HepG2 (cell line): Measurements from ENCODE around the gene C1QL4. TPM values are rescaled to one million over a fixed set of nuclear protein-coding genes. Genes with fewer than 3 reads are reported as not detected.

Source experiments
- DPF2 ChIP-seq: sonication (generic); formaldehyde crosslinking; IDR thresholded peaks from 2 replicates; pipeline ENCODE4 v1.4.0; 2020; ENCODE audit warnings: mild to moderate bottlenecking, low read depth, missing genetic modification reagents, borderline replicate concordance
- KLF13 ChIP-seq: sonication (generic); formaldehyde crosslinking; IDR thresholded peaks from 2 replicates; pipeline ENCODE4 v1.4.0; 2020; ENCODE audit warnings: mild to moderate bottlenecking, missing genetic modification reagents
- NFE2L2 ChIP-seq: fragments of 150-350 bp; IDR thresholded peaks from 2 replicates; pipeline ENCODE4 v1.6.1; 2014; ENCODE audit warnings: low read length
- POLR2AphosphoS5 ChIP-seq: IDR thresholded peaks from 2 replicates; pipeline ENCODE4 v1.6.1; 2012; ENCODE audit warnings: low read depth, low read length
- RXRA ChIP-seq: sonication (generic); formaldehyde crosslinking; IDR thresholded peaks from 2 replicates; pipeline ENCODE4 v1.5.1; 2020; ENCODE audit warnings: missing genetic modification reagents
- SNAI1 ChIP-seq: sonication (generic); formaldehyde crosslinking; IDR thresholded peaks from 2 replicates; pipeline ENCODE4 v1.5.0; 2020; ENCODE audit warnings: mild to moderate bottlenecking, missing genetic modification reagents, borderline replicate concordance
- TCF7 ChIP-seq: sonication (generic); IDR thresholded peaks from 2 replicates; pipeline ENCODE4 v1.6.1; 2016; ENCODE audit warnings: antibody characterized with exemption, low read depth
- YEATS2 ChIP-seq: sonication (generic); formaldehyde crosslinking; IDR thresholded peaks from 2 replicates; pipeline ENCODE4 v1.4.0; 2020; ENCODE audit warnings: missing genetic modification reagents, borderline replicate concordance
- ZFP1 ChIP-seq: IDR thresholded peaks from 2 replicates; pipeline ENCODE4 v1.6.1; 2016
- ZMYM2 ChIP-seq: sonication (generic); formaldehyde crosslinking; IDR thresholded peaks from 2 replicates; pipeline ENCODE4 v1.8.0; 2022; ENCODE audit warnings: mild to moderate bottlenecking, missing genetic modification reagents
- ZNF263 ChIP-seq: sonication (generic); formaldehyde crosslinking; IDR thresholded peaks from 2 replicates; pipeline ENCODE4 v1.4.0; 2020; ENCODE audit warnings: missing genetic modification reagents
- ZNF337 ChIP-seq: sonication (generic); formaldehyde crosslinking; IDR thresholded peaks from 2 replicates; pipeline ENCODE4 v1.5.1; 2020; ENCODE audit warnings: missing genetic modification reagents, low read depth, mild to moderate bottlenecking, borderline replicate concordance
- ZNF33B ChIP-seq: sonication (generic); formaldehyde crosslinking; IDR thresholded peaks from 2 replicates; pipeline ENCODE4 v1.5.1; 2020; ENCODE audit warnings: mild to moderate bottlenecking, missing genetic modification reagents
- ZNF430 ChIP-seq: sonication (generic); formaldehyde crosslinking; IDR thresholded peaks from 2 replicates; pipeline ENCODE4 v1.9.0; 2021; ENCODE audit warnings: mild to moderate bottlenecking, missing genetic modification reagents
- ZNF616 ChIP-seq: sonication (generic); formaldehyde crosslinking; IDR thresholded peaks from 2 replicates; pipeline ENCODE4 v1.5.0; 2020; ENCODE audit warnings: low read depth, mild to moderate bottlenecking, missing genetic modification reagents
- ZSCAN9 ChIP-seq: IDR thresholded peaks from 2 replicates; pipeline ENCODE4 v1.6.1; 2016; ENCODE audit warnings: borderline replicate concordance
- polyA plus RNA-seq, 8 experiments: library from polyadenylated mRNA; depleted of rRNA in 3 of 8; stranded (reverse) in 7 of 8; unstranded in 1 of 8; fragments of >200 nt; fragmentation: Illumina TruSeq in 4 of 8; extraction: Trizol in 4 of 8; gene quantifications; 2 replicates each; pipeline versions ENCODE4 v1.2.1 to v1.2.3, GENCODE V29; 2011 to 2016; ENCODE audit warnings: low read depth in 4 of 8, missing spikeins in 1 of 8, mixed read lengths in 1 of 8; ENCODE audit not compliant: insufficient read depth in 1 of 8
- total RNA-seq, 5 experiments: library from RNA; depleted of rRNA; stranded (reverse); fragments of >200 nt; fragmentation: Illumina TruSeq; extraction: Trizol; gene quantifications; 2 replicates each; pipeline ENCODE4 v1.2.3, GENCODE V29; 2016; ENCODE audit warnings: low read depth in 1 of 5
- TF ChIP-seq, protein P1 (sequence below): sonication (generic); formaldehyde crosslinking; IDR thresholded peaks from 2 replicates; pipeline ENCODE4; 2020; ENCODE audit warnings: missing genetic modification reagents, mild to moderate bottlenecking, borderline replicate concordance
- TF ChIP-seq, protein P2 (sequence below): sonication (generic); formaldehyde crosslinking; IDR thresholded peaks from 2 replicates; pipeline ENCODE4 v1.5.1; 2020; ENCODE audit warnings: missing genetic modification reagents, mild to moderate bottlenecking, borderline replicate concordance
- TF ChIP-seq, protein P3 (sequence below): sonication (generic); formaldehyde crosslinking; IDR thresholded peaks from 2 replicates; pipeline ENCODE4 v1.4.0; 2020; ENCODE audit warnings: missing genetic modification reagents
- TF ChIP-seq, protein P4 (sequence below): sonication (generic); formaldehyde crosslinking; IDR thresholded peaks from 2 replicates; pipeline ENCODE4 v1.5.0; 2020; ENCODE audit warnings: missing genetic modification reagents

C1QL4 gene
- total and polyA plus RNA-seq, 2 of the 13 experiments (the other 11 are each of a cell fraction or from before 2014, with no cell fraction given) = 0.03 TPM; not detected in 1

DNA sequence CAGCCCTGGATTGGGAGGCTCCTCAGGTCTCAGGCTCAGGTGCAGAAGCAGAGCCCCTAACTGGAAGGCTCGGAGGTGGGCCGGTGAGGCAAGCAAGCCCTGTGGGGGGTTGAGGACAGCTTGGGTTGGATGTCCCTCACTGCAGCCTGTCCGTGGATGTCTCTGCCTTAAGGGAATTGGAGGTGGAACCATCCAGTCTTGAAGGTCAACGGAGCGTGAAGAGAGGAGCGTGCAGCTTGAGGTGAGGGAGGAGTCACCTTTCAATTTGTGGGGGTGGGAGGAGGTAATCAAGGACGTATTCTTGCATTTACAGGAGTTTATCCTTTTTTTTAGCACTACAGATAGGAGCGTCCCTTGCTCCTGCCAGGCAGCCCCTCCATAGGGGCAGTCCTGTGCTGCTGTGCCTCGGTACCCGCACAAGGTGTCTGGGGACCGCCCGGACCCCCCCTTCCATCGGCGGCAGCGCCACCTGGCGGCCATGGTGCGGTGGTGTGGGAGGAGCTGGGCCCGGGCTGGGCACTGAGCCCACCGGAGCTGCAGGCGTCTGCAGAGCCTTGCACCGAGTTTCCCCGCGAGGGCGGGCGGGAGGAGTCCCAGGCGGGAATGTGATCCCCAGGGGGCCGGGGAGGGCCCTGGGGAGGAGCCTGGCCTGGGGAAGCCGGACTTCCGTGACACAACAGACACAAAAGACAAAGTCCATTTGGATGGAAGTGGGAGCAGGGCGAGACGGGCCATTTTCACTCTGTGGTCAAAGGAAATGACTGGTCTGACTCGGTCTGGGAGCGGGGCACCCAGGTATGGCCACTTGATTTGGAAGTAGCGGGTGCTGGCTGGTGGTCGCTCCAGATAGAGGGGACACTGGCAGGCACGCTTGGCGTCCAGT, 10.6 kb upstream of the C1QL4 start (continued):
- TF ChIP-seq POLR2AphosphoS5 = peak; percentile 95
- TF ChIP-seq ZNF33B (CRISPR knock-in tag) = no peak
- TF ChIP-seq, protein P1, sequence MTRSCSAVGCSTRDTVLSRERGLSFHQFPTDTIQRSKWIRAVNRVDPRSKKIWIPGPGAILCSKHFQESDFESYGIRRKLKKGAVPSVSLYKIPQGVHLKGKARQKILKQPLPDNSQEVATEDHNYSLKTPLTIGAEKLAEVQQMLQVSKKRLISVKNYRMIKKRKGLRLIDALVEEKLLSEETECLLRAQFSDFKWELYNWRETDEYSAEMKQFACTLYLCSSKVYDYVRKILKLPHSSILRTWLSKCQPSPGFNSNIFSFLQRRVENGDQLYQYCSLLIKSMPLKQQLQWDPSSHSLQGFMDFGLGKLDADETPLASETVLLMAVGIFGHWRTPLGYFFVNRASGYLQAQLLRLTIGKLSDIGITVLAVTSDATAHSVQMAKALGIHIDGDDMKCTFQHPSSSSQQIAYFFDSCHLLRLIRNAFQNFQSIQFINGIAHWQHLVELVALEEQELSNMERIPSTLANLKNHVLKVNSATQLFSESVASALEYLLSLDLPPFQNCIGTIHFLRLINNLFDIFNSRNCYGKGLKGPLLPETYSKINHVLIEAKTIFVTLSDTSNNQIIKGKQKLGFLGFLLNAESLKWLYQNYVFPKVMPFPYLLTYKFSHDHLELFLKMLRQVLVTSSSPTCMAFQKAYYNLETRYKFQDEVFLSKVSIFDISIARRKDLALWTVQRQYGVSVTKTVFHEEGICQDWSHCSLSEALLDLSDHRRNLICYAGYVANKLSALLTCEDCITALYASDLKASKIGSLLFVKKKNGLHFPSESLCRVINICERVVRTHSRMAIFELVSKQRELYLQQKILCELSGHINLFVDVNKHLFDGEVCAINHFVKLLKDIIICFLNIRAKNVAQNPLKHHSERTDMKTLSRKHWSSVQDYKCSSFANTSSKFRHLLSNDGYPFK = peak; percentile 76; the same call in 1 of the 2 replicates
- 0 out of 2 replicates have a peak, but pooled peaks have one; percentile 22 for TF ChIP-seq ZNF616
- no peak for TF ChIP-seq ZNF337
- TF ChIP-seq, protein P2, sequence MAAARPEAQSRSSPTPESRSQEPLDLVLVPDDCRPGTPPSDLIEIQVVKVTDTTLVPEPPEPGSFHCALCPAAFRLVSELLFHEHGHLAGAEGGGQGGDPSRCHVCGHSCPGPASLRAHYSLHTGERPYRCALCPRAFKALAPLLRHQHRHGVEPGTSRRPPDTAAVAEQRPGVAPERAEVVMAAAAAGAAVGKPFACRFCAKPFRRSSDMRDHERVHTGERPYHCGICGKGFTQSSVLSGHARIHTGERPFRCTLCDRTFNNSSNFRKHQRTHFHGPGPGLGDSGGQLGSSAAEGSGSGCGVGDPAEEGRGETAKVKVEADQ (CRISPR knock-in tag) = no peak
- peak; percentile 100 for TF ChIP-seq ZNF263 (CRISPR knock-in tag)
- peak; percentile 72; the same call in 1 of the 2 replicates for TF ChIP-seq YEATS2 (CRISPR knock-in tag)
- TF ChIP-seq SNAI1 (CRISPR knock-in tag) = no peak
- TF ChIP-seq, protein P3, sequence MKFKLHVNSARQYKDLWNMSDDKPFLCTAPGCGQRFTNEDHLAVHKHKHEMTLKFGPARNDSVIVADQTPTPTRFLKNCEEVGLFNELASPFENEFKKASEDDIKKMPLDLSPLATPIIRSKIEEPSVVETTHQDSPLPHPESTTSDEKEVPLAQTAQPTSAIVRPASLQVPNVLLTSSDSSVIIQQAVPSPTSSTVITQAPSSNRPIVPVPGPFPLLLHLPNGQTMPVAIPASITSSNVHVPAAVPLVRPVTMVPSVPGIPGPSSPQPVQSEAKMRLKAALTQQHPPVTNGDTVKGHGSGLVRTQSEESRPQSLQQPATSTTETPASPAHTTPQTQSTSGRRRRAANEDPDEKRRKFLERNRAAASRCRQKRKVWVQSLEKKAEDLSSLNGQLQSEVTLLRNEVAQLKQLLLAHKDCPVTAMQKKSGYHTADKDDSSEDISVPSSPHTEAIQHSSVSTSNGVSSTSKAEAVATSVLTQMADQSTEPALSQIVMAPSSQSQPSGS (CRISPR knock-in tag) = peak; percentile 19; the same call in 1 of the 2 replicates
- peak; percentile 49 for TF ChIP-seq DPF2 (CRISPR knock-in tag)
- TF ChIP-seq ZMYM2 = peak; percentile 92
- TF ChIP-seq TCF7 = no peak
- peak; percentile 66; the same call in 1 of the 2 replicates for TF ChIP-seq ZFP1 (CRISPR knock-in tag)
- TF ChIP-seq RXRA (CRISPR knock-in tag) = peak; percentile 61; the same call in 1 of the 2 replicates
- TF ChIP-seq ZSCAN9 (CRISPR knock-in tag) = peak; percentile 48; the same call in 1 of the 2 replicates
- TF ChIP-seq ZNF430 (CRISPR knock-in tag) = peak; percentile 87; the same call in 1 of the 2 replicates
- TF ChIP-seq, protein P4, sequence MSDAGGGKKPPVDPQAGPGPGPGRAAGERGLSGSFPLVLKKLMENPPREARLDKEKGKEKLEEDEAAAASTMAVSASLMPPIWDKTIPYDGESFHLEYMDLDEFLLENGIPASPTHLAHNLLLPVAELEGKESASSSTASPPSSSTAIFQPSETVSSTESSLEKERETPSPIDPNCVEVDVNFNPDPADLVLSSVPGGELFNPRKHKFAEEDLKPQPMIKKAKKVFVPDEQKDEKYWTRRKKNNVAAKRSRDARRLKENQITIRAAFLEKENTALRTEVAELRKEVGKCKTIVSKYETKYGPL (CRISPR knock-in tag) = peak; percentile 62; the same call in 1 of the 2 replicates
- TF ChIP-seq NFE2L2 = no peak
- TF ChIP-seq KLF13 = no peak
